HL-60/S4 (cell line): ENCODE results near the gene SHC4.

ENCODE experiments used
- in situ Hi-C: fragments of 300-500 bp; cut with MboI; formaldehyde crosslinking; loops from 2 replicates; pipeline ENCODE4 v1.14.3; 2022; ENCODE audit warnings: low sequenced_read_pairs

Gene SHC4

GRCh38 chr15:48858401-48858800 is 105.3 kb downstream of the SHC4 start:
- in situ Hi-C loops: loop anchor here (25.0 kb wide), 2 partner anchors 554 to 1454 kb away; partner anchors contain the start of gene FGF7

GRCh38 chr15:48856942-48857341 is 106.8 kb downstream of the SHC4 start:
- in situ Hi-C loops: loop anchor here (25.0 kb wide), 2 partner anchors 555 to 1455 kb away; partner anchors contain the start of gene FGF7

- in situ Hi-C loops: loop anchor here (25.0 kb wide), 2 partner anchors 557 to 1457 kb away; partner anchors contain the start of gene FGF7
Measured at GRCh38 chr15:48855501-48856440, 107.9 kb downstream of the SHC4 start.

- in situ Hi-C loops: loop anchor here (25.0 kb wide), 2 partner anchors 558 to 1458 kb away; partner anchors contain the start of gene FGF7
Measured at GRCh38 chr15:48854434-48854833, 109.3 kb downstream of the SHC4 start.

GRCh38 chr15:48851956-48852355 is 111.8 kb downstream of the SHC4 start:
- in situ Hi-C loops: loop anchor here (25.0 kb wide), 2 partner anchors 560 to 1460 kb away; partner anchors contain the start of gene FGF7

DNA sequence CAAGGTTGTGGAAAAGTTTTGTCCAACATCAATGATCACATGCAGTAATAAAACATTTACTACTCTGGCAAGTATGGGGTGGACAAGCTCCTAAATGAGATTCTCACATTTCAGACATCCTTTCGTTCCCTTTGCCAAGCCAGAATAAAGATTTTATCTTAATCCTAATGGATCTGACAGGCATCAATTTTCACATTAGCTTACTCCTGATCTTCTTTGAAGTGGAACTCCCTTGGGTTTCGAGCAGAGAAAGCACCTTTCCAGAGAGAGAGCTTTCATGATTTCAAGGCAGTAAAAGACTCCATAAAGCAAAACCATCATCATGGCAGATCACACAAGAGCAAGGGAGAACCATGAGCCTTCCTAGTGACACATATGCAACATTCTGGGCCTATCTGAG is 113.1 kb downstream of the SHC4 start:
- in situ Hi-C loops: loop anchor here (25.0 kb wide), 2 partner anchors 562 to 1462 kb away; partner anchors contain the start of gene FGF7

GRCh38 chr15:48845123-48845522 is 118.6 kb downstream of the SHC4 start:
- in situ Hi-C loops: no loop called here

- in situ Hi-C loops: no loop called here
Measured at GRCh38 chr15:48842501-48842900, 121.2 kb downstream of the SHC4 start.

DNA sequence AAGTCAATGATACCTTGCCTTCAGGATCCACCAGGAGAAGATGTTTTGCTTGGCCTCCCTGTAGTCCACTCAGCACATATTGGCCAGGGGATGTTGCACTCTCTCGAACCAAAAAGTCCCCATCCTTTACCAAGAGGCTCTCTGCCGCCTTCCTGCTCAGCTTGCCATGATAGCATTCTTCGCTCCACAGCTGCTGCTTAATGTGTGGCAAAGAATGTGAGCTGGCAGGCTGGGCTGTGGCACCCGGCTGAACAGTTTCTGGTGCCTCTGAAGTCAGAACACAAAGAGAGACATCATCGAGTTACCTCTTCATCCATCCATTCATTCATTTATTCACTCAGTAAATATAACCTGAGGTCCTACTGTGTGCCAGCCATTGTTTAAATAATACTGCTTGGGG is 129.0 kb downstream of the SHC4 start:
- in situ Hi-C loops: no loop called here

DNA sequence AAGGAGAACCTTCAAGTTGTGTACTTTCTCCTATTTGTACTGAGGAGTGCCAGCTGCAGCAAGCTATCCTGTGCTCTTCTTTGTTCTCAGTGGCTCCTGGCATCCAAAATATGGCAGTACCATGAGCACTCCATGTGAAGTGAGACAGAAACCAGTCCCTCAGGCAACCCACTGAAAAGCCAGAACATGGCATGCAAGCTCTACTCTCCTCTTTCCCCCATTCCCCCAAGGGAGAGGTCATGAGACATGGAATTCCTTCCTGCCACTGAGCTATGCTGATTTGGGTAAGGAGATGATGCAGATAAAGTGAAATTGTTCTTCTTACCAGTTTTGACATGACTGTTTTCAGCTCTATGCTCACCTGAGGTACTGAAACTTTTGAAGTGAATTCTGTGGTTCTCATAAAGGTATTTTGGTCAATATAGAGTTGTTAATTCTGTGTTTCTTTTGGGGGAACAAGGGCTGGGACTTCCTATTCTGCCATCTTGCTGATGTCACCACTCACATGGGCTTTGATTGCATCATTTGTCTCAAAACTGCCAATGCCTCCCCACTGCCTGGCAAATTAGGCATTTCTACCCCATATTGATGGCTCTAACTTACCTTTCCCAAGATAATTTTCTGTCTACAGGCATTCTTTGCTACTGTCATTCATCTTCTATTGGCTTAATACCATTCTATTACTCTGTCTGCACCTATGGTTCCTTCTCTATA is 130.0 kb downstream of the SHC4 start:
- in situ Hi-C loops: no loop called here

DNA sequence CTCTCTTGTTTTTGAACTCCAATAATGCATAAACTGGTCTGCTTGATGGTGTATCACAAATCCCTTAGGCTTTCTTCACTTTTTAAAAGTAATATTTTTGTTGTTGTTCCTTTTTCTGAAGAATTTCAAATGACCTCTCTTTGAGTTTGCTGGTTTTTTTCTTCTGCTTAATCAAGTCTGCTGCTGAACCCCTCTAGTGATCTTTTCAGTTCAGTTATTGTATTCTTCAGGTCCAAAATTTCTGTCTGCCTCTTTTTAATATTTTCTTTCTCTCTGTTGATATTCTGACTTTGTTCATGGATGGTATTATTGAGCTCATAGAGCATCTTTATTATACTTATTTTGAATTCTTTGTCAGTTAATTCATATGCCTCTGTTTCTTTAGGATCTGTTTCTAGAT is 131.1 kb downstream of the SHC4 start:
- in situ Hi-C loops: no loop called here

DNA sequence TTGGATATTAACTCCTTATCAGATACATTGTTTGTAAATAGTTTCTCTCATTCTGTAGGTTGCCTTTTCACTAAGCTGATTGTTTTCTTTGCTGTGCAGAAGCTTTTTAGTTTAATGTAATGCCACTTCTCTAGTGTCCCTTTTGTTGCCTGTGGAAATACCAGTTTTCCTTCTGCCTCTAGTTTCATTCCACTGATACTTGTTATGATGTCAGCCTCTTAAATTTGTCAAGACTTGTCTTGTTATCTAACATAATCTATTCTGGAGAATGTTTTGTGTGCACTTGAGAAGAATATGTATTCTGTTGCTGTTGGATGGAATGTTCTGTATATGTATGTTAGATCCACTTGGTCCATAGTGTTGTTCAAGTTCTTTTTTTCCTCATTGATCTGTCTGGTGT is 134.8 kb downstream of the SHC4 start:
- in situ Hi-C loops: no loop called here

DNA sequence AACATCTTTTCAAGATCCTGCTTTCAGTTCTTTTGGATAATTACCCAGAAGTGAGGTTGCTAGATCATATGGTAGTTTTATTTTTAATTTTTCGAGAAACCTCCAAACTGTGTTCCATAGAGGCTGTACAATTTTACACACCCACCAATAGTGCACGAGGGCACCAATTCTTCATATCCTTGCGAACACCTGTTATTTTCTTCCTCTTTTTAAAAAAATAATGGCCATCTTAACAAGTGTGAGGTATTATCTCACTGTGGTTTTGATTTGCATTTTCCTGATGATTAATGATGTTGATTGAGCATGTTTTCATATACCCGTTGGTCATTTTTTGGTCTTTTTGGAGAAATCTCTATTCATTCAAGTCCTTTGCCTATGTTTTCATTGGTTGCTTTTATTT is 135.2 kb downstream of the SHC4 start:
- in situ Hi-C loops: no loop called here

- in situ Hi-C loops: no loop called here
Measured at GRCh38 chr15:48825075-48825474, 138.6 kb downstream of the SHC4 start.

DNA sequence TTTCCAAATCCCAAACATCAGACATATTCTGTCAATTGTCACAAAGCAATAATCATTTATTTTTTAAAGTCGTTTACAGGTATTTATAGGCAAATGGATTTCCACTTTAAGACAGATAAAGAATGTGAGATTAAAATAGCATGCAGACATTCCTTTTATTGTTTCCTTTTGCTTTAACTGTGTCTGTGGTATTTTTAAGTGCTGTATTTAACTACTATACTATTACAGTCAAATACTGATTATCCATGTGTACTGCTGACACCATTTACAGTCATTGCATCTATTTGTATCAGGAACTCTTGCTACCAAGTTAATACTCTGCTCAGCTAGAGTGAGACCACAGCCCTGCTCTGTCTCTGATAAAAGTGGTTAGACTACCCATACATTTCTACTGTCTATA is 140.0 kb downstream of the SHC4 start:
- in situ Hi-C loops: no loop called here

GRCh38 chr15:48823237-48823636 is 140.5 kb downstream of the SHC4 start:
- in situ Hi-C loops: no loop called here

GRCh38 chr15:48814286-48814685 is 149.4 kb downstream of the SHC4 start:
- in situ Hi-C loops: no loop called here

- in situ Hi-C loops: no loop called here
Measured at GRCh38 chr15:48811325-48811958, 152.3 kb downstream of the SHC4 start.

GRCh38 chr15:48810414-48811324 is 153.1 kb downstream of the SHC4 start, which contains the start of gene CEP152:
Gene CEP152, minus strand, starts transcription at chr15:48811069. Its CDS starts 5,420 bp downstream, at chr15:48805649.
- in situ Hi-C loops: no loop called here

DNA sequence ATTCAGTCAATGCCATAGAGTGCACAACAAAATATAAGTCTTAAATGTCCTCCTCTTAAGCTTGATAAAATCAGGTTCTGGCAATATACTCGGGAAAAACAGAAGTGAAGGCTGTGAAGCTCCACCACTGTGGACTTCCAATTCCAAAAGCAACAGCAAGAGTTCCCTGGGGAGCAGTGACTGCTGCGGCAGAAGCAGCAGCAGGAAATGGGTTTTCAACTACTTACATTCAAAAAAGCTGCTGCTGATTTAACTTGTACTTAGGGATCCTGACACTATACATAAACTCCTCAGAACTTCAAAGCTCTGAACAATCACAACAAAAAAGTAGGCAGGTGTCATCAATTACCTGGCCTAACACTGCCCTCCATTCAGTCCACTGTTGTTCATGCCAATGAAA is 157.6 kb downstream of the SHC4 start:
- in situ Hi-C loops: no loop called here
